ENCODE results near the gene GALNT17. TPM values are rescaled to one million over a fixed set of nuclear protein-coding genes. Genes with fewer than 3 reads are reported as not detected.

Gene GALNT17
- total RNA-seq, 1 experiment from 2014 or later: not detected

- no peaks in the 10 kb centered on the region for H3K27me3 ChIP-seq (replicated peaks; ENCODE audit: insufficient read depth, low read depth, low read length, poor library complexity)
- H3K27ac ChIP-seq (ENCODE audit: low read depth, low read length, poor library complexity, severe bottlenecking): no peak overlapping the region
- H3K4me3 ChIP-seq (ENCODE audit: low read depth, low read length, poor library complexity, severe bottlenecking): no peak overlapping the region
- no peaks in the 10 kb centered on the region for H3K36me3 ChIP-seq (ENCODE audit: insufficient read depth, low read length, poor library complexity, severe bottlenecking)
- no peaks in the 10 kb centered on the region for H3K4me1 ChIP-seq (ENCODE audit: insufficient read depth, low read length, poor library complexity, severe bottlenecking)
- peaks cover 32% of the 10 kb centered on the region for H3K9me3 ChIP-seq (ENCODE audit: low read depth, low read length, poor library complexity, severe bottlenecking)
- CTCF ChIA-PET: no interaction called here
- TF ChIP-seq CTCF (conservative IDR thresholded peaks at IDR 0.05; ENCODE audit: low read depth, low read length) (no peak), EZH2 (IDR thresholded peaks at IDR 0.05; ENCODE audit: borderline replicate concordance, low read depth, low read length, poor library complexity, severe bottlenecking) (no peak)
- intact Hi-C loops (cut with micrococcal nuclease; ENCODE audit: unreplicated experiment): no loop called here
- no peak for DNase-seq (ENCODE audit: low spot score)
- BruUV-seq (replicated peaks): no TSS peak
- POLR2A ChIA-PET (ENCODE audit: low non-redundant PET): no interaction called here
These were observed 256.2 kb downstream of the GALNT17 start for GRCh38 chr7:71388181-71388580.

GRCh38 chr7:71389976-71390375 is 258.0 kb downstream of the GALNT17 start:
- peaks cover 32% of the 10 kb centered on the region for H3K9me3 ChIP-seq (ENCODE audit: low read depth, low read length, poor library complexity, severe bottlenecking)
- H3K27me3 ChIP-seq (replicated peaks; ENCODE audit: insufficient read depth, low read depth, low read length, poor library complexity): no peaks in the 10 kb centered on the region
- no TSS peak for BruUV-seq (replicated peaks)
- intact Hi-C loops (cut with micrococcal nuclease; ENCODE audit: unreplicated experiment): no loop called here
- H3K4me3 ChIP-seq (ENCODE audit: low read depth, low read length, poor library complexity, severe bottlenecking): no peak overlapping the region
- no peaks in the 10 kb centered on the region for H3K36me3 ChIP-seq (ENCODE audit: insufficient read depth, low read length, poor library complexity, severe bottlenecking)
- ChIA-PET CTCF (no interaction called here), POLR2A (ENCODE audit: low non-redundant PET) (no interaction called here)
- H3K27ac ChIP-seq (ENCODE audit: low read depth, low read length, poor library complexity, severe bottlenecking): no peak overlapping the region
- DNase-seq (ENCODE audit: low spot score): no peak
- TF ChIP-seq EZH2 (IDR thresholded peaks at IDR 0.05; ENCODE audit: borderline replicate concordance, low read depth, low read length, poor library complexity, severe bottlenecking): no peak
- no peak for TF ChIP-seq CTCF (conservative IDR thresholded peaks at IDR 0.05; ENCODE audit: low read depth, low read length)
- H3K4me1 ChIP-seq (ENCODE audit: insufficient read depth, low read length, poor library complexity, severe bottlenecking): no peaks in the 10 kb centered on the region

GRCh38 chr7:71393661-71394060 is 261.7 kb downstream of the GALNT17 start:
- POLR2A ChIA-PET (ENCODE audit: low non-redundant PET): no interaction called here
- H3K36me3 ChIP-seq (ENCODE audit: insufficient read depth, low read length, poor library complexity, severe bottlenecking): no peaks in the 10 kb centered on the region
- intact Hi-C loops (cut with micrococcal nuclease; ENCODE audit: unreplicated experiment): no loop called here
- H3K27me3 ChIP-seq (replicated peaks; ENCODE audit: insufficient read depth, low read depth, low read length, poor library complexity): no peaks in the 10 kb centered on the region
- H3K9me3 ChIP-seq (ENCODE audit: low read depth, low read length, poor library complexity, severe bottlenecking): peaks cover 37% of the 10 kb centered on the region
- BruUV-seq (replicated peaks): no TSS peak
- CTCF ChIA-PET: no interaction called here
- TF ChIP-seq CTCF (conservative IDR thresholded peaks at IDR 0.05; ENCODE audit: low read depth, low read length) (no peak), EZH2 (IDR thresholded peaks at IDR 0.05; ENCODE audit: borderline replicate concordance, low read depth, low read length, poor library complexity, severe bottlenecking) (no peak)
- H3K4me3 ChIP-seq (ENCODE audit: low read depth, low read length, poor library complexity, severe bottlenecking): no peak overlapping the region
- H3K4me1 ChIP-seq (ENCODE audit: insufficient read depth, low read length, poor library complexity, severe bottlenecking): no peaks in the 10 kb centered on the region
- no peak for DNase-seq (ENCODE audit: low spot score)
- H3K27ac ChIP-seq (ENCODE audit: low read depth, low read length, poor library complexity, severe bottlenecking): no peak overlapping the region

Data from A673 (cell line).